Measurements from ENCODE around the gene WDR41. TPM values are rescaled to one million over a fixed set of nuclear protein-coding genes. Genes with fewer than 3 reads are reported as not detected.

WDR41 gene
- total and polyA plus RNA-seq, 2 of the 4 experiments (the other 2 are of a cell fraction) = 38.1 to 72.1 TPM

DNA sequence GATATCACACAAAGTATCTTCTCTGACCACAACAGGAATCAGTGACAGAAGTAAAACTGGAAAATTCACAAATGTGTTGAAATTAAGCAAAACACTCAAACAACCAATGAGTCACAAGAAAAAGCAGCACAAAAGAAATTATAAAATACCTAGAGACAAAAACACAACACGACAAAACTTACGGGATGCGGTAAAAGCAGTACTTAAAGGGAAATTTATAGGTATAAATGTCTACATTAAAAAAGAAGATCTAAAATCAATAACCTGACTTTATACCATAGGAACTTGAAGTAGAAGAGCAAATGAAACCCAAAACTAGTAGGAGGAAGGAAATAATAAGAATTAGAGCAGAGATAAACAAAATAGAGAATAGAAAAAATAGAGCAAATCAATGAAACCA, 2.8 kb upstream of the WDR41 start:
- Histone ChIP-seq H3K4me3 (ENCODE audit: insufficient read depth, low read depth, low read length) (no peak overlapping the region), H3K27ac (ENCODE audit: insufficient read depth, low read length) (no peak overlapping the region), H3K9ac (ENCODE audit: low read depth, low read length) (no peak overlapping the region), H2AFZ (replicated peaks; ENCODE audit: low read length, poor library complexity) (no peak overlapping the region), H3K9me3 (ENCODE audit: control insufficient read depth, insufficient read depth, low read length) (no peaks in the 10 kb centered on the region), H3K79me1 (ENCODE audit: low read depth in 1 of 2, low read length in 2 of 2) (peaks cover 0 to 4% of the 10 kb centered on the region in 2 experiments; a peak in 1 of 4 replicates), H3K36me3 (ENCODE audit: control insufficient read depth, insufficient read depth, low read length) (no peaks in the 10 kb centered on the region), H3K4ac (ENCODE audit: low read depth, low read length) (no peak overlapping the region), H2AK9ac (replicated peaks; ENCODE audit: low read depth, low read length, poor library complexity) (no peak overlapping the region), H4K5ac (ENCODE audit: low read depth, low read length) (no peak overlapping the region), H4K91ac (ENCODE audit: insufficient read depth, low read depth, low read length) (no peak overlapping the region), H3K4me2 (ENCODE audit: low read depth, low read length) (no peak overlapping the region), H3K4me1 (ENCODE audit: control insufficient read depth, insufficient read depth, low read length) (peaks cover 2% of the 10 kb centered on the region), H2BK15ac (ENCODE audit: low read depth, low read length) (no peak overlapping the region), H3K23ac (ENCODE audit: low read depth, low read length) (no peak overlapping the region), H2AK5ac (ENCODE audit: low read depth, low read length) (no peak overlapping the region), H3K27me3 (ENCODE audit: control insufficient read depth, insufficient read depth, low read length) (peaks cover 4% of the 10 kb centered on the region; the same call in 1 of the 2 replicates), H3K9me1 (ENCODE audit: insufficient read depth, low read length) (no peaks in the 10 kb centered on the region), H2BK5ac (ENCODE audit: low read depth, low read length, poor library complexity, severe bottlenecking) (no peak overlapping the region), H2BK20ac (ENCODE audit: low read depth, low read length) (no peak overlapping the region), H3K56ac (ENCODE audit: extremely low read depth, insufficient read depth, low read length) (no peak overlapping the region), H3K14ac (replicated peaks; ENCODE audit: low read depth, low read length) (no peak overlapping the region), H2BK120ac (ENCODE audit: low read depth, low read length) (no peak overlapping the region), H4K20me1 (ENCODE audit: insufficient read depth, low read length) (no peaks in the 10 kb centered on the region), H3K18ac (ENCODE audit: low read depth, low read length) (no peak overlapping the region), H4K8ac (ENCODE audit: low read depth in 2 of 2, low read length in 2 of 2) (no peak overlapping the region)
- BruUV-seq (replicated peaks) = no TSS peak
- ATAC-seq (ENCODE audit: low read depth) (no peak), DNase-seq (no peak)
- TF ChIP-seq SMC3 (IDR thresholded peaks at IDR 0.05; ENCODE audit: low read depth, low read length) (no peak), POLR2A (IDR thresholded peaks at IDR 0.05; ENCODE audit: low read depth, low read length) (no peak), BHLHE40 (IDR thresholded peaks at IDR 0.05; ENCODE audit: low read depth, low read length) (no peak), RAD21 (IDR thresholded peaks at IDR 0.05; ENCODE audit: low read length) (no peak), MXI1 (IDR thresholded peaks at IDR 0.05; ENCODE audit: borderline replicate concordance, low read depth, low read length) (no peak), FOS (IDR thresholded peaks at IDR 0.05; ENCODE audit: low read depth, low read length) (no peak), CTCF (conservative IDR thresholded peaks at IDR 0.05; ENCODE audit: low read depth, low read length) (no peak), MAFK (IDR thresholded peaks at IDR 0.05; ENCODE audit: low read depth, low read length) (no peak), RFX5 (IDR thresholded peaks at IDR 0.05; ENCODE audit: low read depth, low read length) (no peak), CHD1 (IDR thresholded peaks at IDR 0.05; ENCODE audit: low read depth, low read length) (no peak), ELK1 (IDR thresholded peaks at IDR 0.05; ENCODE audit: borderline replicate concordance, low read depth, low read length) (no peak), CEBPB (IDR thresholded peaks at IDR 0.05; ENCODE audit: low read depth, low read length) (no peak), USF2 (IDR thresholded peaks at IDR 0.05; ENCODE audit: low read depth, low read length) (no peak), MAZ (IDR thresholded peaks at IDR 0.05; ENCODE audit: borderline replicate concordance, low read depth, low read length) (no peak), RCOR1 (IDR thresholded peaks at IDR 0.05; ENCODE audit: insufficient replicate concordance, low read length) (no peak), NFE2L2 (IDR thresholded peaks at IDR 0.05; ENCODE audit: low read depth, low read length) (no peak)
- CTCF ChIA-PET = no interaction called here
- WGBS, 2 experiments (ENCODE audit: extremely low coverage in 2 of 2, insufficient read length in 1 of 2) = no CpG with 5 or more reads among the region's 3 CpGs
- POLR2A ChIA-PET (ENCODE audit: unreplicated experiment) = no interaction called here
- in situ Hi-C loops (cut with MboI; ENCODE audit: low sequenced_read_pairs) = loop anchor here (5.0 kb wide), 1 partner anchor 348 kb away; no protein-coding TSS in a partner anchor
- dilution Hi-C loops (cut with HindIII; ENCODE audit: low sequenced_read_pairs, unreplicated experiment) = no loop called here
- intact Hi-C loops (cut with micrococcal nuclease) = loop anchor here (5.0 kb wide), 6 partner anchors 68 to 888 kb away; partner anchors contain the start of gene ZBED3

All from IMR-90 (cell line).